A673 (cell line): ENCODE data around the gene TPPP.
"Not testable (repeated sequence)": the region's sequence is repeated elsewhere in the genome, so short reads cannot be mapped to it uniquely, and the experiment has no call there.

Experiments used
- CTCF ChIP-seq: fragments of 300-800, 200-600 bp; sonication (generic); conservative IDR thresholded peaks from 2 replicates; pipeline ENCODE4 v1.5.1; 2017; ENCODE audit warnings: low read depth, mild to moderate bottlenecking, antibody characterized with exemption, low read length, moderate library complexity, mixed read lengths
- EZH2 ChIP-seq: fragments of 200-600 bp; sonication (generic); IDR thresholded peaks from 2 replicates; pipeline ENCODE4 v1.6.1; 2017; ENCODE audit warnings: borderline replicate concordance, low read depth, mild to moderate bottlenecking, mixed read lengths, antibody characterized with exemption, low read length; ENCODE audit not compliant: poor library complexity, severe bottlenecking

- TF ChIP-seq CTCF, EZH2: not testable (repeated sequence)
These were observed 885 bp upstream of the TPPP start for GRCh38 chr5:694042-694431.
